Measurements from ENCODE around the gene VEPH1. TPM values are rescaled to one million over a fixed set of nuclear protein-coding genes. Genes with fewer than 3 reads are reported as not detected.

VEPH1 gene
- total RNA-seq, 1 experiment from 2014 or later, result 0.51 TPM

- no TSS peak for BruUV-seq (replicated peaks)
- no peaks in the 10 kb centered on the region; the same call in 1 of the 2 replicates for H3K9me3 ChIP-seq (ENCODE audit: control insufficient read depth, insufficient read depth, low read depth, low read length)
- no peaks in the 10 kb centered on the region for H3K36me3 ChIP-seq (ENCODE audit: control insufficient read depth, insufficient read depth, low read length)
- no peaks in the 10 kb centered on the region for H3K4me1 ChIP-seq (ENCODE audit: control insufficient read depth, insufficient read depth, low read length)
- in situ Hi-C loops (cut with HindIII; ENCODE audit: low pct_unique_long_range_greater_than_20kb, low sequenced_read_pairs), result no loop called here
- no peak for ATAC-seq
- H3K27ac ChIP-seq (ENCODE audit: low read length), result no peak overlapping the region
- H3K4me3 ChIP-seq (ENCODE audit: low read depth in 2 of 2, low read length in 2 of 2), result no peak overlapping the region
- intact Hi-C loops (cut with micrococcal nuclease; ENCODE audit: unreplicated experiment), result no loop called here
- TF ChIP-seq SIN3A (IDR thresholded peaks at IDR 0.05; ENCODE audit: borderline replicate concordance, insufficient read depth, low read depth, low read length), result no peak
- no peak for TF ChIP-seq CTCF (IDR thresholded peaks at IDR 0.05)
- no peak for TF ChIP-seq POLR2AphosphoS5 (IDR thresholded peaks at IDR 0.05; ENCODE audit: low read depth, low read length)
- TF ChIP-seq REST (IDR thresholded peaks at IDR 0.05; ENCODE audit: insufficient read depth in 1 of 2, low read depth in 2 of 2, low read length in 1 of 2), result no peak
- no peak for TF ChIP-seq TCF7L2 (IDR thresholded peaks at IDR 0.05; ENCODE audit: low read depth, low read length)
- CTCF ChIA-PET, result no interaction called here
- no peak for DNase-seq (ENCODE audit: low read depth, low spot score)
- POLR2A ChIA-PET, result no interaction called here
- no peaks in the 10 kb centered on the region for H3K27me3 ChIP-seq (ENCODE audit: control insufficient read depth, insufficient read depth, low read length)
These were observed 13.7 kb upstream of the VEPH1 start for GRCh38 chr3:157516928-157517327.

- Histone ChIP-seq H3K4me1 (ENCODE audit: control insufficient read depth, insufficient read depth, low read length) (no peaks in the 10 kb centered on the region), H3K9me3 (ENCODE audit: control insufficient read depth, insufficient read depth, low read depth, low read length) (no peaks in the 10 kb centered on the region; the same call in 1 of the 2 replicates), H3K27ac (ENCODE audit: low read length) (no peak overlapping the region), H3K36me3 (ENCODE audit: control insufficient read depth, insufficient read depth, low read length) (no peaks in the 10 kb centered on the region), H3K27me3 (ENCODE audit: control insufficient read depth, insufficient read depth, low read length) (no peaks in the 10 kb centered on the region), H3K4me3 (ENCODE audit: low read depth in 2 of 2, low read length in 2 of 2) (no peak overlapping the region)
- no peak for TF ChIP-seq POLR2AphosphoS5 (IDR thresholded peaks at IDR 0.05; ENCODE audit: low read depth, low read length)
- TF ChIP-seq TCF7L2 (IDR thresholded peaks at IDR 0.05; ENCODE audit: low read depth, low read length), result no peak
- TF ChIP-seq REST (IDR thresholded peaks at IDR 0.05; ENCODE audit: insufficient read depth in 1 of 2, low read depth in 2 of 2, low read length in 1 of 2), result no peak
- TF ChIP-seq CTCF (IDR thresholded peaks at IDR 0.05), result no peak
- TF ChIP-seq SIN3A (IDR thresholded peaks at IDR 0.05; ENCODE audit: borderline replicate concordance, insufficient read depth, low read depth, low read length), result no peak
- POLR2A ChIA-PET, result no interaction called here
- in situ Hi-C loops (cut with HindIII; ENCODE audit: low pct_unique_long_range_greater_than_20kb, low sequenced_read_pairs) (no loop called here), intact Hi-C loops (cut with micrococcal nuclease; ENCODE audit: unreplicated experiment) (no loop called here)
- no peak for DNase-seq (ENCODE audit: low read depth, low spot score)
- ATAC-seq, result no peak
- CTCF ChIA-PET, result no interaction called here
- BruUV-seq (replicated peaks), result no TSS peak
These were observed 12.2 kb upstream of the VEPH1 start for GRCh38 chr3:157515398-157515797.
